Measurements from ENCODE around the gene KCNIP1. TPM values are rescaled to one million over a fixed set of nuclear protein-coding genes. Genes with fewer than 3 reads are reported as not detected.

KCNIP1 gene
- total RNA-seq, 2 donors from 2014 or later: 1.6 to 13.5 TPM

DNA sequence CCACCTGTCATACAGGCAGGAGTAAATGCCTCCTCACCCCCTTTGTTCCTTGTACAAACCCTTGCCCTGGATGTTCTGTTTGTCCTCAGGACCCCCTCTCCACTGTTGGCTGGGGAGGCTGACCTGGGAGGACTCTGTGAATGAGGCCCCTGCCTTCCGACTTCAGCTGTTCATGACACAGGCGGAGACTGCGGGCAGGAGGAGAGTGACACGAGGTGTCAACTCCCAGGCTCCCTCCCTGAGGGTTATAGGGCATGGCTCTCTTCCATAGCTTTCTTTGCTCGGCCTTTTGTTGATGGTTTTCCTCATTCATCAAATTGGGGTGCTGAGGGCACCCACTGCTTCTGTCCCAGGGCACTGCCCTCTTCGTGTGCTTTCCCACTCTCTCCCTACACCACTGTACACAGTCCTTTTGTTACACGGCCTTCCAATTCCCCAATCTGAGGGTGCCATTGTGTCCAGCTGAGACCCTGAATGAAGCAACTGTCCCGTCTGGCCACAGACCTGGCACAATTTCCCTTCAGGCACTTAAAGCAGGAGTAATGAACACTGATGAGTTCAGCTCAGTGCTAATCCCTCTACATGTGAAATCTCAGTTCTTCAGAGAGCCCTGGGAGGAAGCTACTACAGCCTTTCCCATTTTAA is 33.8 kb downstream of the KCNIP1 start:
- no peak for DNase-seq (ENCODE audit: low spot score)
- H3K36me3 ChIP-seq: no peaks in the 10 kb centered on the region
- no peak overlapping the region for H3K4me3 ChIP-seq
- TF ChIP-seq, protein P1, sequence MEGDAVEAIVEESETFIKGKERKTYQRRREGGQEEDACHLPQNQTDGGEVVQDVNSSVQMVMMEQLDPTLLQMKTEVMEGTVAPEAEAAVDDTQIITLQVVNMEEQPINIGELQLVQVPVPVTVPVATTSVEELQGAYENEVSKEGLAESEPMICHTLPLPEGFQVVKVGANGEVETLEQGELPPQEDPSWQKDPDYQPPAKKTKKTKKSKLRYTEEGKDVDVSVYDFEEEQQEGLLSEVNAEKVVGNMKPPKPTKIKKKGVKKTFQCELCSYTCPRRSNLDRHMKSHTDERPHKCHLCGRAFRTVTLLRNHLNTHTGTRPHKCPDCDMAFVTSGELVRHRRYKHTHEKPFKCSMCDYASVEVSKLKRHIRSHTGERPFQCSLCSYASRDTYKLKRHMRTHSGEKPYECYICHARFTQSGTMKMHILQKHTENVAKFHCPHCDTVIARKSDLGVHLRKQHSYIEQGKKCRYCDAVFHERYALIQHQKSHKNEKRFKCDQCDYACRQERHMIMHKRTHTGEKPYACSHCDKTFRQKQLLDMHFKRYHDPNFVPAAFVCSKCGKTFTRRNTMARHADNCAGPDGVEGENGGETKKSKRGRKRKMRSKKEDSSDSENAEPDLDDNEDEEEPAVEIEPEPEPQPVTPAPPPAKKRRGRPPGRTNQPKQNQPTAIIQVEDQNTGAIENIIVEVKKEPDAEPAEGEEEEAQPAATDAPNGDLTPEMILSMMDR (IDR thresholded peaks at IDR 0.05): no peak
- TF ChIP-seq POLR2AphosphoS5 (IDR thresholded peaks at IDR 0.05) (no peak), POLR2A (IDR thresholded peaks at IDR 0.05) (no peak)
- no peaks in the 10 kb centered on the region for H3K4me1 ChIP-seq (replicated peaks)
- H3K27me3 ChIP-seq (replicated peaks; ENCODE audit: insufficient read depth): no peaks in the 10 kb centered on the region
- WGBS: 94% methylated on average over 8 of the region's 8 CpGs
- intact Hi-C loops (cut with DNase I): no loop called here
- H3K27ac ChIP-seq: no peak overlapping the region
- no peaks in the 10 kb centered on the region for H3K9me3 ChIP-seq

DNA sequence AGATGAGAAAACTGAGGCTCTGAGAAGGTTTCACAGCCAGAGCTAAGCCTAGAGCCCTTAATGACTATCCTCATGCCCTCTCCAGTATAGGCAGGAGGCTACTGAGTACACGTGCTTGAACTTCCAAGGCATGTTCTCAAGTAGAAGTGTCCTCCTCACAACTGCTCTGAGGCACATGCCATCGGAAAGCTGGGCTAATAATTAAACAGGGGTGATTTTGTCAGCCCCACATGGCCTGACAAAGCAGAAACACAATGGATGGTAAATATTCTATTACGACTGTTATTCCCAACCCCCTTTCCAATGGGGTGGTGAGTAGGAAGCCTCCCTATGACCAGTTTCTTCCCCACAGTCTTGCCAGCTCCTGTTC is 34.3 kb downstream of the KCNIP1 start:
- Histone ChIP-seq H3K9me3 (no peaks in the 10 kb centered on the region), H3K27me3 (replicated peaks; ENCODE audit: insufficient read depth) (no peaks in the 10 kb centered on the region), H3K27ac (no peak overlapping the region), H3K36me3 (no peaks in the 10 kb centered on the region), H3K4me1 (replicated peaks) (no peaks in the 10 kb centered on the region), H3K4me3 (no peak overlapping the region)
- intact Hi-C loops (cut with DNase I): no loop called here
- WGBS: 68% methylated on average over 3 of the region's 3 CpGs
- DNase-seq (ENCODE audit: low spot score): no peak
- TF ChIP-seq POLR2AphosphoS5 (IDR thresholded peaks at IDR 0.05) (no peak), POLR2A (IDR thresholded peaks at IDR 0.05) (no peak)
- TF ChIP-seq, protein P1 (IDR thresholded peaks at IDR 0.05): no peak

DNA sequence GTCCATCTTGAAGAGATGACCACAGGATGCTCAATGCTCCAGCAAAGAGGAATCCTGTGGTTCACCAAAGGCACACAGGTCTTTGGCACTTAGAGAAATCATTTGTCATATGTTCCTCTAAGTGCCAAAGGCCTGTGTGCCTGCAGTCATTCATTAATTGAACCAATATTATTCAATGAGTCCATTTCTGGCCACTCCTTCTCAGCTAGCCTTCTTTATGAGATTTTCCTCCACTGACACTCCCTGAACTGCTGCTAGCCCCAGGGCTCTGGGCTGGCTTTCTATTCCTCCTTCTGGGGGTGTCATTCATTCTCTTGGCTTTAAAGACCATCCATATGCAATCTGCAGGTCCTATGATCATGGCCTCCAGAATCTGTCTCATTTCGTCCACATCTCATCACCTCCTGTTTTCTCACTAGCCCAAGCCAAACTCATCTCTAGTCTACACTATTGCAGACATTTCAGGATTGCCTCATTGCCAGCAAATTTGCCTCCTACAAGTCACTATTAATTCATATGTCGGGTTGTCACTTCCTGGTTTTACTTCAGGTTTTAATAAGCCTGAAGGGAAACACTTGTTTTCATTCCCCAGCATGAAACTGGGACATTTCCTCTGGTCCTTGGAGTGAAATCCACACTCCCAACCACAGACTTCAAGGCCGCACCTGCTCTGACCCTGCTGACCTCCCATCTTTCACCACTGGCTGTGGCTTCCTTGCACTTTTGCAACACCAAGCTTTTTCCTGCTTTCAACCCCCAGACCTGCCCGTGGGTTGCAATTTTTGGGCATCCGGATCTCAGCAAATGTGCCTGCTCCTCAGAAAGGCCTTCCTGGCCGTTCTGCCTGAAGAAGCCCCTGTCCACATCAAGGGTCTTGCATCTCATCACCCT is 35.1 kb downstream of the KCNIP1 start:
- Histone ChIP-seq H3K4me3 (no peak overlapping the region), H3K27me3 (replicated peaks; ENCODE audit: insufficient read depth) (no peaks in the 10 kb centered on the region), H3K27ac (no peak overlapping the region), H3K36me3 (no peaks in the 10 kb centered on the region), H3K4me1 (replicated peaks) (no peaks in the 10 kb centered on the region), H3K9me3 (no peaks in the 10 kb centered on the region)
- DNase-seq (ENCODE audit: low spot score): no peak
- WGBS: 84% methylated on average over 6 of the region's 6 CpGs
- intact Hi-C loops (cut with DNase I): no loop called here
- TF ChIP-seq, protein P1 (IDR thresholded peaks at IDR 0.05): no peak
- no peak for TF ChIP-seq POLR2AphosphoS5 (IDR thresholded peaks at IDR 0.05)
- no peak for TF ChIP-seq POLR2A (IDR thresholded peaks at IDR 0.05)

DNA sequence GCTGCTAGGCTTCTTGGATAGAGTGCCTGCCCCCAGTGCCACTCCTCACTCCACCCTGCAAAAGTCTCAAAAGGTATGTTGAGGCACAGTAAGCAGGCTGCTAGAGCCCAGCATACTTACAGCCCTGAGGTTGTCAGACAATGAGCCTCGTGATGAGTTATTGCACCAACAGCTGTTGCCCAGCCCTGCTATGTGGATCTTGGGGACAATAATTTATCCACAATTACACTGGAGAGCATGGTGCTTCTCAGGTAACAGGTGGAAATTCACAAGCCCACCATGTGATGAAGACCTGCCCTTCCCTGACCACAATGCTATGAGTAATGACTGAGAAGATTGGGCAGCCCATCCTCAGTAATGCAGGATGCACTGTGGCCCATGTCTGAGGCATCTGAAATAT is 36.5 kb downstream of the KCNIP1 start:
- WGBS: 100% methylated on average over 1 of the region's 1 CpG
- Histone ChIP-seq H3K36me3 (no peaks in the 10 kb centered on the region), H3K27ac (no peak overlapping the region), H3K4me3 (no peak overlapping the region), H3K27me3 (replicated peaks; ENCODE audit: insufficient read depth) (no peaks in the 10 kb centered on the region), H3K4me1 (replicated peaks) (no peaks in the 10 kb centered on the region), H3K9me3 (no peaks in the 10 kb centered on the region)
- intact Hi-C loops (cut with DNase I): no loop called here
- TF ChIP-seq, protein P1 (IDR thresholded peaks at IDR 0.05): no peak
- no peak for TF ChIP-seq POLR2A (IDR thresholded peaks at IDR 0.05)
- TF ChIP-seq POLR2AphosphoS5 (IDR thresholded peaks at IDR 0.05): no peak
- DNase-seq (ENCODE audit: low spot score): no peak
